Mesendoderm (in vitro differentiated cells): ENCODE measurements around the gene TNS2. TPM values are rescaled to one million over a fixed set of nuclear protein-coding genes. Genes with fewer than 3 reads are reported as not detected.

Source experiments
- small RNA-seq: library from polyadenylated mRNA; stranded (forward); fragments of <200 nt; extraction: miRNeasy Mini kit (QIAGEN cat#:217004); gene quantifications from one replicate; pipeline ENCODE3, GENCODE V24; 2013; ENCODE audit not compliant: insufficient read depth

The TNS2 gene

Small RNA genes within 50 kb of the gene (small RNA-seq; reads per million reads assigned to genes)
- not detected for gene MIR6757
